ENCODE data around the gene MPV17.
A peak's percentile ranks its signal among the peaks of the same experiment; 100 is the strongest.
"Not testable (repeated sequence)": the region's sequence is repeated elsewhere in the genome, so short reads cannot be mapped to it uniquely, and the experiment has no call there.

MPV17 gene

GRCh38 chr2:27322766-27323595, at the start of gene MPV17:
Gene MPV17, minus strand, starts transcription at chr2:27323097. Its CDS starts 580 bp downstream, at chr2:27322517.
- DNase-seq, result peak; percentile 85

- DNase-seq, result peak; percentile 33
These were observed 48.1 kb upstream of the MPV17 start for GRCh38 chr2:27370816-27371620.

- peak; percentile 98 for DNase-seq
These were observed 47.3 kb upstream of the MPV17 start, which contains the start of the genes EIF2B4 and SNX17 for GRCh38 chr2:27370026-27370815. Gene EIF2B4, minus strand, starts transcription at chr2:27370338. Its CDS starts 24 bp downstream, at chr2:27370314. Gene SNX17, plus strand, starts transcription at chr2:27370616. Its CDS starts 128 bp downstream, at chr2:27370744.

- DNase-seq, result no peak
These were observed 46.7 kb upstream of the MPV17 start for GRCh38 chr2:27369471-27370025.

- no peak for DNase-seq
These were observed 41.0 kb upstream of the MPV17 start for GRCh38 chr2:27363933-27364332.

GRCh38 chr2:27362678-27363420, 40.0 kb upstream of the MPV17 start:
- DNase-seq, result no peak

GRCh38 chr2:27356382-27357181, 33.7 kb upstream of the MPV17 start, which contains the start of gene GTF3C2:
Gene GTF3C2, minus strand, starts transcription at chr2:27356764. Its CDS starts 13,210 bp downstream, at chr2:27343554.
- peak; percentile 82 for DNase-seq

GRCh38 chr2:27356056-27356381, 33.1 kb upstream of the MPV17 start:
- DNase-seq, result no peak

- no peak for DNase-seq
These were observed 31.7 kb upstream of the MPV17 start for GRCh38 chr2:27354597-27354927.

GRCh38 chr2:27353762-27354596, 31.1 kb upstream of the MPV17 start:
- no peak for DNase-seq

GRCh38 chr2:27353386-27353761, 30.5 kb upstream of the MPV17 start:
- not testable (repeated sequence) for DNase-seq

- DNase-seq, result no peak
These were observed 29.1 kb upstream of the MPV17 start for GRCh38 chr2:27351802-27352598.

- no peak for DNase-seq
These were observed 27.3 kb upstream of the MPV17 start for GRCh38 chr2:27350106-27350693.

GRCh38 chr2:27347641-27348040, 24.7 kb upstream of the MPV17 start:
- DNase-seq, result no peak

GRCh38 chr2:27336173-27336572, 13.3 kb upstream of the MPV17 start:
- DNase-seq, result no peak

GRCh38 chr2:27335311-27335710, 12.4 kb upstream of the MPV17 start:
- no peak for DNase-seq

- no peak for DNase-seq
These were observed 1.8 kb upstream of the MPV17 start for GRCh38 chr2:27324720-27325119.

- DNase-seq, result no peak
These were observed 844 bp upstream of the MPV17 start for GRCh38 chr2:27323596-27324285.
